ENCODE measurements around the gene ZBTB18. TPM values are rescaled to one million over a fixed set of nuclear protein-coding genes. Genes with fewer than 3 reads are reported as not detected.

Gene ZBTB18
- total RNA-seq, 1 experiment from 2014 or later, result 12.1 TPM

- no peaks in the 10 kb centered on the region for H3K9me3 ChIP-seq (ENCODE audit: control insufficient read depth, low read depth, low read length)
- no peak overlapping the region for H3K23ac ChIP-seq (ENCODE audit: insufficient read length, low read depth, low read length)
- no peaks in the 10 kb centered on the region for H3K36me3 Mint-ChIP-seq (ENCODE audit: insufficient read depth in 1 of 3, low read depth in 3 of 3)
- H2BK12ac ChIP-seq (ENCODE audit: insufficient read length, low read depth, low read length), result no peak overlapping the region
- H3K9ac ChIP-seq (ENCODE audit: extremely low read depth, insufficient read length, low read length), result no peak overlapping the region
- H3K14ac ChIP-seq (ENCODE audit: insufficient read depth, low read length), result no peak overlapping the region
- H3K18ac ChIP-seq (ENCODE audit: insufficient read length, low read depth, low read length), result no peak overlapping the region
- no peak overlapping the region for H4K91ac ChIP-seq (ENCODE audit: insufficient read length, low read depth, low read length)
- H4K20me1 ChIP-seq (ENCODE audit: control insufficient read depth, insufficient read depth, insufficient read length), result no peaks in the 10 kb centered on the region
- no peak overlapping the region for H2BK5ac ChIP-seq (ENCODE audit: insufficient read length, low read length)
- no peak overlapping the region for H3K27ac ChIP-seq (ENCODE audit: insufficient read length, low read depth, low read length)
- no peak overlapping the region for H3K4me3 Mint-ChIP-seq
- H3K4me2 ChIP-seq (ENCODE audit: insufficient read depth, insufficient read length, low read length), result no peak overlapping the region
- no peak overlapping the region for H2BK20ac ChIP-seq (ENCODE audit: low read depth, low read length, poor library complexity, severe bottlenecking)
- no peak overlapping the region for H3T11ph ChIP-seq (ENCODE audit: low read length)
- no peak overlapping the region for H4K8ac ChIP-seq (replicated peaks; ENCODE audit: insufficient read length, low read depth, low read length)
- DNase-seq, result no peak
- H3K23me2 ChIP-seq (ENCODE audit: insufficient read length, low read depth, low read length, poor library complexity, severe bottlenecking), result no peaks in the 10 kb centered on the region
- no peak overlapping the region for H3K4ac ChIP-seq (ENCODE audit: low read depth, low read length)
- no peak overlapping the region for H2BK15ac ChIP-seq (ENCODE audit: low read depth, low read length)
- no peak overlapping the region for H4K5ac ChIP-seq (ENCODE audit: insufficient read length, low read depth, low read length)
- H3K56ac ChIP-seq (ENCODE audit: insufficient read length, low read depth, low read length), result no peak overlapping the region
- WGBS (ENCODE audit: extremely low coverage, insufficient read length, low lambda C conversion rate), result no CpG with 5 or more reads among the region's 2 CpGs
- H3K27me3 ChIP-seq (ENCODE audit: insufficient read depth, low read length), result no peaks in the 10 kb centered on the region
- no peak overlapping the region for H2AFZ ChIP-seq (ENCODE audit: low read length)
- H3K4me1 ChIP-seq (ENCODE audit: insufficient read depth, low read length), result no peaks in the 10 kb centered on the region
- no peak overlapping the region for H2BK120ac ChIP-seq (ENCODE audit: low read depth, low read length, poor library complexity, severe bottlenecking)
- H3K79me1 ChIP-seq (ENCODE audit: insufficient read depth, low read depth, low read length, poor library complexity, severe bottlenecking), result no peaks in the 10 kb centered on the region
- H3K79me2 ChIP-seq (ENCODE audit: insufficient read depth, low read length), result no peaks in the 10 kb centered on the region
- H3K27me3 Mint-ChIP-seq (ENCODE audit: low read depth), result no peaks in the 10 kb centered on the region; the same call in none of the 2 replicates
- H3K4me1 Mint-ChIP-seq, result peaks cover 19 to 20% of the 10 kb centered on the region in 2 experiments
- H2AK5ac ChIP-seq (ENCODE audit: insufficient read length, low read length), result no peak overlapping the region
- H3K27ac Mint-ChIP-seq, result no peak overlapping the region; a peak in 1 of 7 replicates
- TF ChIP-seq CTCF (conservative IDR thresholded peaks at IDR 0.05), result no peak
- no peaks in the 10 kb centered on the region; a peak in 1 of 5 replicates for H3K9me3 Mint-ChIP-seq
Measured at GRCh38 chr1:244010703-244011123, 40.4 kb upstream of the ZBTB18 start.

Measured in H9 (cell line).